Naive thymus-derived CD8-positive, alpha-beta T cell (primary cell): ENCODE data around the gene NEK8. TPM values are rescaled to one million over a fixed set of nuclear protein-coding genes. Genes with fewer than 3 reads are reported as not detected.

Experiments
- ATAC-seq, 2 donors: fragments of 150-1000 bp; cut with Tn5 transposase in 1 of 2; sonication (Bioruptor Pico), chemical (Tn5 transposase) in 1 of 2; 1 replicate in 1 of 2; 2 replicates in 1 of 2; pipeline ENCODE4 v1.10.0; 2021; ENCODE audit warnings: mild to moderate bottlenecking in 2 of 2, moderate library complexity in 2 of 2
- POLR2A ChIA-PET: fragments of 350-600 bp; sonication (Branson Sonifier 250); formaldehyde crosslinking; loops from one replicate; lab custom pipeline; 2021; ENCODE audit warnings: antibody characterized with exemption; lab: Charles Lee
- DNase-seq, 10 donors: peaks; one replicate each; pipeline versions ENCODE4 v3.0.0 to v3.0.0-alpha.2; 2020 to 2022
- H3K27ac Mint-ChIP-seq, 10 donors: one replicate each; pipeline ENCODE4 v1.8.0; 2020 to 2022; ENCODE audit warnings: mild to moderate bottlenecking in 10 of 10, mixed read lengths in 10 of 10, moderate library complexity in 4 of 10, inconsistent platforms in 1 of 10
- H3K27me3 Mint-ChIP-seq, 5 donors: one replicate each; pipeline ENCODE4 v1.8.0; 2021 to 2022; ENCODE audit warnings: mixed read lengths in 5 of 5
- H3K36me3 Mint-ChIP-seq, 3 donors: one replicate each; pipeline ENCODE4 v1.8.0; 2020 to 2022; ENCODE audit warnings: mixed read lengths in 3 of 3, mild to moderate bottlenecking in 2 of 3, inconsistent platforms in 1 of 3
- H3K4me1 Mint-ChIP-seq, 4 donors: one replicate each; pipeline ENCODE4 v1.8.0; 2021 to 2022; ENCODE audit warnings: mixed read lengths in 4 of 4
- H3K4me3 Mint-ChIP-seq, 10 donors: one replicate each; pipeline ENCODE4 v1.8.0; 2020 to 2022; ENCODE audit warnings: mild to moderate bottlenecking in 10 of 10, mixed read lengths in 10 of 10, moderate library complexity in 6 of 10, inconsistent platforms in 1 of 10
- H3K9me3 Mint-ChIP-seq, 9 donors: one replicate each; pipeline ENCODE4 v1.8.0; 2020 to 2022; ENCODE audit warnings: mixed read lengths in 9 of 9, mild to moderate bottlenecking in 3 of 9, inconsistent platforms in 1 of 9, moderate library complexity in 1 of 9
- polyA plus RNA-seq, 3 donors: library from polyadenylated mRNA; unstranded; fragments of 300-500 nt; fragmentation: Illumina TruSeq; gene quantifications; one replicate each; pipeline ENCODE4 v1.2.3, GENCODE V29; 2021
- total RNA-seq, 8 experiments: library from RNA in 2 of 8; stranded (reverse) in 2 of 8; gene quantifications; one replicate each; pipeline ENCODE4 v1.2.3 and lab custom pipeline; 2021 to 2026

NEK8 gene
- total and polyA plus RNA-seq, 5 experiments from 2014 or later = 3.2 to 15.1 (median 4.0) TPM

- H3K27me3 Mint-ChIP-seq = no peaks in the 10 kb centered on the region
- POLR2A ChIA-PET = interaction anchor here (0.7 to 15.6 kb wide), 9 partner anchors 10 to 206 kb away, joined by 3 to 365 read pairs (median 5); partner anchors contain the start of genes FAM222B, NEK8, RPL23A and SDF2
Observed at GRCh38 chr17:28743243-28744103, 14.9 kb downstream of the NEK8 start, which contains the start of gene TRAF4. Gene TRAF4, plus strand, starts transcription at chr17:28744011. Its CDS starts 102 bp downstream, at chr17:28744113.

GRCh38 chr17:28744104-28744971 lies 15.8 kb downstream of the NEK8 start:
- peak overlapping the region; percentile 66 to 94 (median 90) for H3K27ac Mint-ChIP-seq
- H3K36me3 Mint-ChIP-seq = no peaks in the 10 kb centered on the region
- no peaks in the 10 kb centered on the region for H3K9me3 Mint-ChIP-seq
- H3K4me1 Mint-ChIP-seq = peaks cover 5 to 58% (median 20%) of the 10 kb centered on the region in 4 donors
- peak; percentile 8 to 56 for ATAC-seq
- H3K27me3 Mint-ChIP-seq = no peaks in the 10 kb centered on the region
- DNase-seq = peak in 9 of 10 donors; percentile 41 to 79 (median 61)
- POLR2A ChIA-PET = interaction anchor here (0.6 to 15.6 kb wide), 7 partner anchors 9 to 205 kb away, joined by 3 to 365 read pairs (median 6); partner anchors contain the start of genes ERAL1, FAM222B, NEK8 and RPL23A
- peak overlapping the region; percentile 80 to 93 (median 88) for H3K4me3 Mint-ChIP-seq

More at GRCh38 chr17:28743243-28744103, 14.9 kb downstream of the NEK8 start, which contains the start of gene TRAF4:
- DNase-seq (peak; percentile 50 to 85 (median 74)), ATAC-seq (peak; percentile 89)
- H3K4me1 Mint-ChIP-seq = peaks cover 9 to 62% (median 29%) of the 10 kb centered on the region in 4 donors
- peak within 1 kb of the TSS; percentile 66 to 94 (median 90) for H3K27ac Mint-ChIP-seq
- H3K9me3 Mint-ChIP-seq = no peaks in the 10 kb centered on the region
- peaks cover 0 to under 1% (median 0%) of the 10 kb centered on the region in 3 donors for H3K36me3 Mint-ChIP-seq
- H3K4me3 Mint-ChIP-seq = peak within 1 kb of the TSS; percentile 80 to 93 (median 88)

GRCh38 chr17:28744972-28745785 lies 16.6 kb downstream of the NEK8 start:
- Mint-ChIP-seq H3K4me1 (peaks cover 5 to 60% (median 22%) of the 10 kb centered on the region in 4 donors), H3K27me3 (no peaks in the 10 kb centered on the region), H3K4me3 (peak overlapping the region; percentile 80 to 93 (median 88)), H3K36me3 (no peaks in the 10 kb centered on the region), H3K9me3 (no peaks in the 10 kb centered on the region), H3K27ac (peak overlapping the region; percentile 78 to 94 (median 90))
- DNase-seq (peak in 5 of 10 donors; percentile 34 to 63 (median 36)), ATAC-seq (peak; percentile 5 to 7)
- POLR2A ChIA-PET = interaction anchor here (0.6 to 15.6 kb wide), 9 partner anchors 9 to 1604 kb away, joined by 3 to 365 read pairs (median 4); partner anchors contain the start of genes ERAL1, FAM222B, NEK8 and RPL23A

- Mint-ChIP-seq H3K4me1 (peaks cover 5 to 56% (median 24%) of the 10 kb centered on the region in 4 donors), H3K27ac (peak overlapping the region in 7 of 10 donors; percentile 57 to 89 (median 74)), H3K36me3 (no peaks in the 10 kb centered on the region), H3K27me3 (no peaks in the 10 kb centered on the region), H3K4me3 (peak overlapping the region; percentile 24 to 93 (median 83)), H3K9me3 (no peaks in the 10 kb centered on the region)
- DNase-seq (peak in 2 of 10 donors; percentile 19 to 58), ATAC-seq (no peak)
- POLR2A ChIA-PET = interaction anchor here (0.5 to 15.6 kb wide), 10 partner anchors 8 to 1603 kb away, joined by 3 to 365 read pairs (median 4); partner anchors contain the start of genes NEK8, RPL23A and TLCD1
Observed at GRCh38 chr17:28745786-28746411, 17.3 kb downstream of the NEK8 start.

- ATAC-seq = no peak
- Mint-ChIP-seq H3K4me1 (peaks cover 5 to 51% (median 24%) of the 10 kb centered on the region in 4 donors), H3K27ac (peak overlapping the region in 6 of 10 donors; percentile 43 to 74 (median 64)), H3K9me3 (no peaks in the 10 kb centered on the region), H3K36me3 (no peaks in the 10 kb centered on the region), H3K4me3 (peak overlapping the region in 8 of 10 donors; percentile 19 to 92 (median 35)), H3K27me3 (no peaks in the 10 kb centered on the region)
- POLR2A ChIA-PET = interaction anchor here (0.6 to 15.6 kb wide), 8 partner anchors 8 to 206 kb away, joined by 3 to 365 read pairs (median 4); partner anchors contain the start of genes NEK8, RPL23A and TLCD1
- no peak for DNase-seq
Observed at GRCh38 chr17:28746611-28747050, 18.0 kb downstream of the NEK8 start.

- Mint-ChIP-seq H3K27me3 (no peaks in the 10 kb centered on the region), H3K4me3 (peak overlapping the region in 2 of 10 donors; percentile 30 to 43), H3K36me3 (no peaks in the 10 kb centered on the region), H3K9me3 (no peaks in the 10 kb centered on the region), H3K4me1 (peaks cover 5 to 46% (median 24%) of the 10 kb centered on the region in 4 donors), H3K27ac (peak overlapping the region in 3 of 10 donors; percentile 15 to 43 (median 35))
- no peak for DNase-seq
- POLR2A ChIA-PET = interaction anchor here (0.6 to 15.6 kb wide), 6 partner anchors 16 to 206 kb away, joined by 3 to 365 read pairs (median 4); partner anchors contain the start of genes NEK8, RPL23A and TLCD1
- ATAC-seq = no peak
Observed at GRCh38 chr17:28747051-28747691, 18.6 kb downstream of the NEK8 start.

- Mint-ChIP-seq H3K4me3 (peak overlapping the region in 2 of 10 donors; percentile 43 to 58), H3K4me1 (peaks cover 5 to 39% (median 24%) of the 10 kb centered on the region in 4 donors), H3K9me3 (no peaks in the 10 kb centered on the region), H3K27me3 (no peaks in the 10 kb centered on the region), H3K36me3 (no peaks in the 10 kb centered on the region), H3K27ac (peak overlapping the region in 4 of 10 donors; percentile 19 to 79 (median 68))
- DNase-seq (no peak), ATAC-seq (no peak)
- POLR2A ChIA-PET = interaction anchor here (0.5 to 15.6 kb wide), 5 partner anchors 15 to 30 kb away, joined by 3 to 365 read pairs (median 3); partner anchors contain the start of genes NEK8, RPL23A and TLCD1
Observed at GRCh38 chr17:28747801-28748750, 19.5 kb downstream of the NEK8 start.

GRCh38 chr17:28748852-28749515 lies 20.4 kb downstream of the NEK8 start:
- Mint-ChIP-seq H3K27ac (peak overlapping the region in 7 of 10 donors; percentile 10 to 68 (median 27)), H3K36me3 (no peaks in the 10 kb centered on the region), H3K4me1 (peaks cover 5 to 37% (median 23%) of the 10 kb centered on the region in 4 donors), H3K4me3 (no peak overlapping the region), H3K27me3 (no peaks in the 10 kb centered on the region), H3K9me3 (no peaks in the 10 kb centered on the region)
- DNase-seq = no peak
- no peak for ATAC-seq
- POLR2A ChIA-PET = interaction anchor here (0.9 to 15.6 kb wide), 7 partner anchors 9 to 149 kb away, joined by 3 to 365 read pairs (median 3); partner anchors contain the start of genes FLOT2, NEK8, RPL23A and SDF2
